ENCODE results near the gene NCAM2.

The NCAM2 gene

GRCh38 chr21:21466752-21467151 lies 468.5 kb downstream of the NCAM2 start:
- H3K27me3 ChIP-seq (ENCODE audit: control insufficient read depth in 1 of 2, insufficient read depth in 2 of 2, low read length in 2 of 2) = no peaks in the 10 kb centered on the region
- H3K4me1 ChIP-seq (ENCODE audit: insufficient read depth, low read length) = no peaks in the 10 kb centered on the region
- H3K27ac ChIP-seq (ENCODE audit: low read depth, low read length) = no peak overlapping the region
- no peaks in the 10 kb centered on the region for H3K36me3 ChIP-seq (ENCODE audit: insufficient read depth, low read length)
- H3K4me3 ChIP-seq (ENCODE audit: low read depth in 1 of 2, low read length in 2 of 2) = no peak overlapping the region
- no peak overlapping the region for H3K9ac ChIP-seq (ENCODE audit: low read length)
- no peaks in the 10 kb centered on the region for H3K9me3 ChIP-seq (ENCODE audit: low read length)

GRCh38 chr21:21468003-21468402 lies 469.8 kb downstream of the NCAM2 start:
- Histone ChIP-seq H3K4me1 (ENCODE audit: insufficient read depth, low read length) (no peaks in the 10 kb centered on the region), H3K9me3 (ENCODE audit: low read length) (no peaks in the 10 kb centered on the region), H3K27ac (ENCODE audit: low read depth, low read length) (no peak overlapping the region), H3K27me3 (ENCODE audit: control insufficient read depth in 1 of 2, insufficient read depth in 2 of 2, low read length in 2 of 2) (no peaks in the 10 kb centered on the region), H3K9ac (ENCODE audit: low read length) (no peak overlapping the region), H3K36me3 (ENCODE audit: insufficient read depth, low read length) (no peaks in the 10 kb centered on the region), H3K4me3 (ENCODE audit: low read depth in 1 of 2, low read length in 2 of 2) (no peak overlapping the region)

GRCh38 chr21:21481239-21481638 lies 483.0 kb downstream of the NCAM2 start:
- Histone ChIP-seq H3K9ac (ENCODE audit: low read length) (no peak overlapping the region), H3K4me3 (ENCODE audit: low read depth in 1 of 2, low read length in 2 of 2) (no peak overlapping the region), H3K9me3 (ENCODE audit: low read length) (no peaks in the 10 kb centered on the region), H3K27me3 (ENCODE audit: control insufficient read depth in 1 of 2, insufficient read depth in 2 of 2, low read length in 2 of 2) (no peaks in the 10 kb centered on the region), H3K27ac (ENCODE audit: low read depth, low read length) (no peak overlapping the region), H3K4me1 (ENCODE audit: insufficient read depth, low read length) (no peaks in the 10 kb centered on the region), H3K36me3 (ENCODE audit: insufficient read depth, low read length) (no peaks in the 10 kb centered on the region)

- H3K9me3 ChIP-seq (ENCODE audit: low read length) = no peaks in the 10 kb centered on the region
- H3K4me3 ChIP-seq (ENCODE audit: low read depth in 1 of 2, low read length in 2 of 2) = no peak overlapping the region
- H3K36me3 ChIP-seq (ENCODE audit: insufficient read depth, low read length) = no peaks in the 10 kb centered on the region
- H3K4me1 ChIP-seq (ENCODE audit: insufficient read depth, low read length) = no peaks in the 10 kb centered on the region
- H3K9ac ChIP-seq (ENCODE audit: low read length) = no peak overlapping the region
- no peaks in the 10 kb centered on the region for H3K27me3 ChIP-seq (ENCODE audit: control insufficient read depth in 1 of 2, insufficient read depth in 2 of 2, low read length in 2 of 2)
- H3K27ac ChIP-seq (ENCODE audit: low read depth, low read length) = no peak overlapping the region
Observed at GRCh38 chr21:21508859-21509258, 510.6 kb downstream of the NCAM2 start.

- H3K9ac ChIP-seq (ENCODE audit: low read length) = no peak overlapping the region
- no peaks in the 10 kb centered on the region for H3K4me1 ChIP-seq (ENCODE audit: insufficient read depth, low read length)
- H3K27me3 ChIP-seq (ENCODE audit: control insufficient read depth in 1 of 2, insufficient read depth in 2 of 2, low read length in 2 of 2) = no peaks in the 10 kb centered on the region
- no peaks in the 10 kb centered on the region for H3K9me3 ChIP-seq (ENCODE audit: low read length)
- H3K4me3 ChIP-seq (ENCODE audit: low read depth in 1 of 2, low read length in 2 of 2) = no peak overlapping the region
- H3K36me3 ChIP-seq (ENCODE audit: insufficient read depth, low read length) = no peaks in the 10 kb centered on the region
- no peak overlapping the region for H3K27ac ChIP-seq (ENCODE audit: low read depth, low read length)
Observed at GRCh38 chr21:21530680-21531079, 532.5 kb downstream of the NCAM2 start.

- Histone ChIP-seq H3K36me3 (ENCODE audit: insufficient read depth, low read length) (no peaks in the 10 kb centered on the region), H3K4me3 (ENCODE audit: low read depth in 1 of 2, low read length in 2 of 2) (no peak overlapping the region), H3K9me3 (ENCODE audit: low read length) (no peaks in the 10 kb centered on the region), H3K27ac (ENCODE audit: low read depth, low read length) (no peak overlapping the region), H3K27me3 (ENCODE audit: control insufficient read depth in 1 of 2, insufficient read depth in 2 of 2, low read length in 2 of 2) (no peaks in the 10 kb centered on the region), H3K4me1 (ENCODE audit: insufficient read depth, low read length) (no peaks in the 10 kb centered on the region), H3K9ac (ENCODE audit: low read length) (no peak overlapping the region)
Observed at GRCh38 chr21:21547368-21547953, 549.3 kb downstream of the NCAM2 start.

- Histone ChIP-seq H3K9ac (ENCODE audit: low read length) (no peak overlapping the region), H3K4me3 (ENCODE audit: low read depth in 1 of 2, low read length in 2 of 2) (no peak overlapping the region), H3K27me3 (ENCODE audit: control insufficient read depth in 1 of 2, insufficient read depth in 2 of 2, low read length in 2 of 2) (no peaks in the 10 kb centered on the region), H3K9me3 (ENCODE audit: low read length) (peaks cover 7% of the 10 kb centered on the region), H3K27ac (ENCODE audit: low read depth, low read length) (no peak overlapping the region), H3K4me1 (ENCODE audit: insufficient read depth, low read length) (no peaks in the 10 kb centered on the region), H3K36me3 (ENCODE audit: insufficient read depth, low read length) (no peaks in the 10 kb centered on the region)
Observed at GRCh38 chr21:21559285-21560045, 561.3 kb downstream of the NCAM2 start.
